GM12875 (cell line): ENCODE results near the gene FETUB.
"Not testable (repeated sequence)": the region's sequence is repeated elsewhere in the genome, so short reads cannot be mapped to it uniquely, and the experiment has no call there.

Experiments
- H3K4me3 ChIP-seq: one replicate; pipeline ENCODE4 v1.5.1; 2011; ENCODE audit warnings: low read depth, low read length, control low read depth
- CTCF ChIP-seq: IDR thresholded peaks from 2 replicates; pipeline ENCODE4 v1.5.1; 2011; ENCODE audit warnings: low read depth, mild to moderate bottlenecking, control low read depth, inconsistent platforms, low read length, moderate library complexity, borderline replicate concordance; ENCODE audit not compliant: insufficient read depth

Gene FETUB

DNA sequence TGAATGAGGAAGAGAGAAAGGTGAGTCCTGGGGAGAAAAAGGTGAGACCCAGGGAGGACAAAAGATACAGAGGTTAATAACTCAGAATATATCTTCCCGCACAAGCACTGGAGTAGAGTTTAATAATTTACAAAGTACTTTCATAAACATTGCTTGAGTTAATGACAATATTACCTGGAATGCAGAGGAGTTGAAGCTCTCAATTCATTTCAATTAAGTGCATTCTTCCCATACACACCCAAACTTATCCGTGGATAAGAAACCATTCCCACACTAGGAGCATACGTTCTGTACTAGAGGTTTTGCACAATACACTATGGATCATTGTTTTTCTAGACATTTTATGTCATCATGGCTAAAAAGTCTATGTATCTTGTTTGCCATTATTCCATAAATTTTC, 53.6 kb downstream of the FETUB start:
- TF ChIP-seq CTCF = no peak
- H3K4me3 ChIP-seq = no peak overlapping the region

DNA sequence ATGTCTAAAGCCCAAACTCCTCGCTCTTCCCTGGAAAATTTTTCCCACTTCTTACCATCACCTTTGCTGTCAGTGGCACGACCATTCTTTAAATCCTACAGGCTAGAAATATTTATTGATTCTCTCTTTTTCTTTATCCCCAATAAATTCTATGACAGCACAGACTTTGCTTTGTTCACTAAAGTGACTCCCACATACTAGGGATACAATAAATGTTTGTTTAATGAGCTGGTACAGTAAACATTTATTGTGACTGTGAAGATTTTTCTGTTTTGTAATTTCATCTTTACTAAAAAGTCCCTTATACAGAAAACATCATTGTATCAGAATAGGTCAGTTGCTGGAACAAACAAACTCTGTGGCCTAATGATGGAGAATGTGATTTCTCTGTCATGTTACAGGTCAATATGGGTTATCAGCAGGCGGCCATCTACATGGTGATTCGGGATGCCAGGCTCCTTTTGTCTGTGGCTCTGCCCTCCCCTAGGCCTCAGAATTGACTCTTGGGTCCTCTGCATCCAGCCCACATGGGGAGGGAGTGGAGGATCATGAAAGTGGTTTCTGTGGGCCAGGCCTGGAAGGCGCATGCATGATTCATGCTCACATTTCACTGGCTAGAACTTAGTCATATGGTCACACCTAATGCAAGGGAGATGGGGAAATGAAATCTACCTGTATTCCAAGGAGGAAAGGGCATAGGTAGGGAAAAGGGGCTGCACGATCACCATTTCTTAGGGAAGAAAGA, 54.3 kb downstream of the FETUB start:
- TF ChIP-seq CTCF = no peak

DNA sequence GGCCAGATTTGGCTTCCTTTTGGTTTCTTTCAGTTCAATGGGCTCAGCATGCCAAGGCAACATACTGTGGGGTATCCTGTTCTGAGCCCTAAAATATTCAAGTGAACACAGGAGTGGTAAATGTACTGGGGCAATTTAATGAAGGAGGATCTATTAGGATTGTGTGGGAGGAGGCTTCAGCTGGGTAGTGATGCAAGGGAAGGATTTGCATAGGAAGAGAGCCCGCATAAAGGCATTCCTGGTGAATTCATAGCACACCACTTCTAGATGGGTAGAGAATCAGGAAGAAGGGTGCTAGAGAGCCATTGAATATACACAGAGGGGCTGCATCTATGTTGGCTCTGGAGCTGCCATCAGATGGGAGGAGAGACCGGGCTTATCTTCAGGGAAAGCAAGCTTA, 56.3 kb downstream of the FETUB start:
- no peak for TF ChIP-seq CTCF
- no peak overlapping the region for H3K4me3 ChIP-seq

More for the DNA sequence above, 54.3 kb downstream of the FETUB start:
- H3K4me3 ChIP-seq = no peak overlapping the region

- no peak for TF ChIP-seq CTCF
- H3K4me3 ChIP-seq = no peak overlapping the region
Measured at GRCh38 chr3:186697510-186697909, 57.3 kb downstream of the FETUB start.

- no peak for TF ChIP-seq CTCF
Measured at GRCh38 chr3:186700267-186700666, 60.1 kb downstream of the FETUB start.

DNA sequence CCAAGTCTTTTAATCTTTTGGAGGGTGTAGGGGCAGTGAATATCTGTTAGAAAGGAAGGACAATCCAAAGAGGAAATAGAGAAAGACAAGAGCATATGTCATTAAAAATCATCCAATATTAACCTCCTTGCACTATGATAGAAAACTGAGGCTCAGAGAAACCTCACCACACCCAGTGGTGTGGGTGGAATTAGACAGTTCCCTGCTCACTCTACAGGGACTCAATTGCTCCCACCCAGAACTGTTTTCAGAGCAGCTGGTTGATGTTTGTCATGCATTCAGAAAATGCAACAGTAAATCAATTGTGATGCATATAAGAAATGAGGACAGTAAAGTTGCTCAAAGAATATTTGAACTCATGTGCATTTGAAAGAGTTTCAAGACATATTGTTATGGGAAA, 62.3 kb downstream of the FETUB start:
- not testable (repeated sequence) for H3K4me3 ChIP-seq

More at GRCh38 chr3:186700267-186700666, 60.1 kb downstream of the FETUB start:
- H3K4me3 ChIP-seq = no peak overlapping the region
